ENCODE results near the gene SERTAD1.

- TF ChIP-seq CTCF (conservative IDR thresholded peaks at IDR 0.05; ENCODE audit: low read depth, low read length) = no peak
- TF ChIP-seq POLR2A (IDR thresholded peaks at IDR 0.05; ENCODE audit: low read depth, low read length) = no peak
Observed at GRCh38 chr19:40383668-40384248, 42.0 kb downstream of the SERTAD1 start.

All from IMR-90 (cell line).